ENCODE results near the gene WARS2.

WARS2 gene

DNA sequence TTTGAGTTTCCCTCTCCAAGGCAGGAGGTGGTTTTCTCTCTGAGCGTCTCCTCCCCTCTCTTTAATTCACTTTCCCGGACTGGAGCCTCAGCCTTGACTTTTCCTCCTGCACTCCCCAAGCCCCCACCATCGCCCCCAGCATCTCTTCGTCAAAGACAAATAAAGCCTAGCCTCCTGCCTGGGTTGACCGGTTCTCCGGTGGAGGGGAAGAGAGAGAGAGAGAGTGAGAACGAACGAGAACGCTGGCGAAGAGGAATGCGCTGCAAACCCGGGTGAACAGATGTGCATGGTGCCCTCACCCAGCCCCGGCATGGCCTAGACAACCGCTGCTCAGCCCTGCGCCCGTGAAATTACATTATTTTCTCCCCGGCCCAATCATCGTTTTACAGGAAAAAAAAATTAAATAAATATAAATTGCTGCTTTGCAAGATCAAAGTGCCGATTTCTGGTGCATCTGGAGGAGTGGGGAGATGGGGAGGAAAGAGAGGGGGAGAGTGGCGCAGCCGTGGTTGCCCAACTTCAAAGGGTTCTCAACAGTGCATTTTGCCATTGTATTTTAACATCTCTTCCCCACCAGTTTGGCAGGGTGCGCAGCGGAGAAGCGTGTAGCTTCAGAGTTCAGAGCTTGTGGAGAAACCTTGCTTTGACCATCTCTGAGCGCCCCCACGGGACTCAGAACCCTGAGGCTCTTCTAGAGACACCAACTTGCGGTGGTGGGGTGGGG, 140.9 kb downstream of the WARS2 start:
- no peak for TF ChIP-seq Cebpa-rat (IDR thresholded peaks at IDR 0.05)
- H3K4me1 ChIP-seq = peaks cover 26 to 53% (median 42%) of the 10 kb centered on the region in 10 experiments
- no peaks in the 10 kb centered on the region for H3K36me3 ChIP-seq
- H3K27me3 ChIP-seq = peaks cover 13 to 25% (median 19%) of the 10 kb centered on the region in 11 experiments; a peak in 20 of 22 replicates
- peak overlapping the region in 4 of 10 experiments; percentile 22 to 44 (median 32); a peak in 8 of 20 replicates for H3K4me3 ChIP-seq
- H3K9ac ChIP-seq = peak overlapping the region in 2 of 11 experiments; percentile 24 to 31; a peak in 3 of 22 replicates
- H3K27ac ChIP-seq = no peak overlapping the region
- H3K4me2 ChIP-seq = peak overlapping the region; percentile 63 to 88 (median 84)
- peaks cover 0 to 5% (median 0%) of the 10 kb centered on the region in 11 experiments; a peak in 3 of 22 replicates for H3K9me3 ChIP-seq (replicated peaks in 1 of 11)
- H4K20me1 ChIP-seq = no peaks in the 10 kb centered on the region

DNA sequence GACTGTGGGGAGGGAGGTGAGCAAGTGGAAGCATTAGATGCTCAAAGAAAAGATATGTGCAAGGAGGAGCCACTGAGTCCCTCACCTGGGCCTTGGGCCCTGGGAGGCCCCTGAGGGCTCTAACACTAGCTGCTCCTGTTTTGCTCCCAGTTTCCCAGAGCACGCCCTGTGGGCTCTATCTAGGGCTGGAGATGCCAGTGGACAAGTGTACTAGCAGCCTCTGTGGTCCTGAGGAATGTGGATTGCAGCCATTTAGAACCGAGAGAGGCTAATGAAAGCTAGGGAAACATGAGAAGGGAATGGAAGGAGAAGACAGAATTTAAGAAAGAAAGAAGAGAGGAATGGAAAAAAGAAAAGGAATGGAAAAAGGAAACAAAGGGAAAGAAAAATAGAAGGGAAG, 142.3 kb downstream of the WARS2 start:
- Histone ChIP-seq H3K9me3 (replicated peaks in 1 of 11) (peaks cover 2 to 11% (median 5%) of the 10 kb centered on the region in 11 experiments; a peak in 19 of 22 replicates), H3K27me3 (peaks cover 13 to 25% (median 19%) of the 10 kb centered on the region in 11 experiments; a peak in 20 of 22 replicates), H3K27ac (no peak overlapping the region), H3K4me2 (peak overlapping the region in 3 of 11 experiments; percentile 6 to 83 (median 73); a peak in 3 of 22 replicates), H4K20me1 (no peaks in the 10 kb centered on the region), H3K4me3 (no peak overlapping the region), H3K9ac (no peak overlapping the region), H3K4me1 (peaks cover 26 to 47% (median 42%) of the 10 kb centered on the region in 10 experiments), H3K36me3 (no peaks in the 10 kb centered on the region)
- no peak for TF ChIP-seq Cebpa-rat (IDR thresholded peaks at IDR 0.05)

DNA sequence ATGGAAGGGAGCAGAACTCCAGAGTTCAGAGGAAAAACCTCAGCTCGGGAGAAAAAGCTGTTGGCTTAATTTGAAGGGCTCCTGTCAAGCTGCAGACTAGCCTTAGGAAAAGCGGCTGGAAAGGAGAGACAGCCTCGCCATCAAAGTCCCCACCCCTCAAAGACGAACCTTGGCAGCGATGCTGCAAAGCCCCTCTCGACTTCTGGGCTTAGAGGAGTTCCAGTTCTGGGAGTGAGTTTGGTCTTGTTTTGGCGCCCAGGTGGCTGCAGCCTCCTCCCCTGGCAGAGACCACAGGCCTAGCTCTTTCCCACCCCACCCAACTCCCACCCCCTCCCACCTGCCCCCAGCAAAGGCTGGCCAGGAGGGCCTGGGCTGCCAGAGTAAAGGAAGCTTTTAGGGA, 143.2 kb downstream of the WARS2 start:
- H3K36me3 ChIP-seq = no peaks in the 10 kb centered on the region
- peaks cover 7 to 18% (median 15%) of the 10 kb centered on the region in 11 experiments; a peak in 19 of 22 replicates for H3K9me3 ChIP-seq (replicated peaks in 1 of 11)
- no peak overlapping the region for H3K27ac ChIP-seq
- no peak for TF ChIP-seq Cebpa-rat (IDR thresholded peaks at IDR 0.05)
- H3K9ac ChIP-seq = no peak overlapping the region
- H3K4me2 ChIP-seq = no peak overlapping the region
- peaks cover 13 to 25% (median 19%) of the 10 kb centered on the region in 11 experiments; a peak in 20 of 22 replicates for H3K27me3 ChIP-seq
- peaks cover 26 to 40% (median 33%) of the 10 kb centered on the region in 10 experiments for H3K4me1 ChIP-seq
- no peaks in the 10 kb centered on the region for H4K20me1 ChIP-seq
- no peak overlapping the region for H3K4me3 ChIP-seq

DNA sequence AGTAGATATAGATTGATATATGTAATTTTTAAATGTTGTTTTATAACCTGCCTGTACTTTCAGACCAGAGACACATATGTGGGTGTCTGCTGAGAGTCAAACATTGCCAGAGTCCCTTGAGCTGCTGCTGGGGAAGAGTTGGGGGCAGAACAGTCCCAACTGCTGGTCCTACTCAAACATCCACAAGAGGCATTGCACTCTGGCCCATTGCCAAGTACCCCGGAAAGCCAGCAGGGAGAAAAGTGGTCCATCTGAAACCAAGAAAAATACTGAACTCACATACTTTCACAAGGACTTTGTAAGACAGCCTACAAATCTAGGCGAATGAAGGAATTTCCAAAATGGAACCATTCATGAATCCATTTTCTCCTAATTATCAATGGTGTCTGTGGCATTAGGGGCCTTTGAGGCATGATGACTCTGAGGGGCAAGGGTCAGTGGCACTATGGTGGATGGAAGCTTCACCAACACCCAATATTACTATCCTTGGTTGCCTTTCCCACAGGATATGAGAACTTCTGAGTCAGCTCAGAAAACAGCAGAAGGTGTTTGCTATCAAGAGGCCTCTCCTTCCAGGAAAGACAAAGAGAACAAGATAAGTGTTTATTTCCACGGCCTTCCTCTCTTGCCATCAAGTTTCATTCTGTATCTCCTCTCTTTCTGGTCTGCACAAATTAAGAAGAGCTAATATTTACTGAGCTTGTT, 145.0 kb downstream of the WARS2 start:
- H3K36me3 ChIP-seq = no peaks in the 10 kb centered on the region
- H3K9me3 ChIP-seq (replicated peaks in 1 of 11) = peaks cover 7 to 21% (median 15%) of the 10 kb centered on the region in 11 experiments; a peak in 19 of 22 replicates
- H3K27ac ChIP-seq = no peak overlapping the region
- peaks cover 18 to 29% (median 24%) of the 10 kb centered on the region in 10 experiments for H3K4me1 ChIP-seq
- no peaks in the 10 kb centered on the region for H4K20me1 ChIP-seq
- H3K27me3 ChIP-seq = peaks cover 4 to 25% (median 15%) of the 10 kb centered on the region in 11 experiments; a peak in 20 of 22 replicates
- TF ChIP-seq Cebpa-rat (IDR thresholded peaks at IDR 0.05) = no peak
- H3K9ac ChIP-seq = no peak overlapping the region
- no peak overlapping the region for H3K4me2 ChIP-seq
- H3K4me3 ChIP-seq = no peak overlapping the region

DNA sequence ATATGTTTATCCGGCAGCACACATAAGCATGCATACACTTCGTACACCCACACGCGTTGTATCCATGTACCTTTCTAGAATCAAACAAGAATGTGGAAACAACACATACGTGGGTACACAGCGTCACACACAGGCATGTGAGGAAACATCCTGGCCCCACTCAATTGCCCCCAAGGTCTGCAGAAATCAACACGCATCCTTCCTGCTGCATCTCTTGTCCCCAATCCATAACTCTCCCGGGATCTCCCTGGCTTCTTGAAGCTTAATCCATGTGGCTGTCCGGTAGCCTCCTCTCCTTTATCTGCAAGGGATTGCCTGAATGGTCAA, 146.8 kb downstream of the WARS2 start:
- Histone ChIP-seq H3K4me1 (peaks cover 14 to 27% (median 20%) of the 10 kb centered on the region in 10 experiments), H4K20me1 (no peaks in the 10 kb centered on the region)

DNA sequence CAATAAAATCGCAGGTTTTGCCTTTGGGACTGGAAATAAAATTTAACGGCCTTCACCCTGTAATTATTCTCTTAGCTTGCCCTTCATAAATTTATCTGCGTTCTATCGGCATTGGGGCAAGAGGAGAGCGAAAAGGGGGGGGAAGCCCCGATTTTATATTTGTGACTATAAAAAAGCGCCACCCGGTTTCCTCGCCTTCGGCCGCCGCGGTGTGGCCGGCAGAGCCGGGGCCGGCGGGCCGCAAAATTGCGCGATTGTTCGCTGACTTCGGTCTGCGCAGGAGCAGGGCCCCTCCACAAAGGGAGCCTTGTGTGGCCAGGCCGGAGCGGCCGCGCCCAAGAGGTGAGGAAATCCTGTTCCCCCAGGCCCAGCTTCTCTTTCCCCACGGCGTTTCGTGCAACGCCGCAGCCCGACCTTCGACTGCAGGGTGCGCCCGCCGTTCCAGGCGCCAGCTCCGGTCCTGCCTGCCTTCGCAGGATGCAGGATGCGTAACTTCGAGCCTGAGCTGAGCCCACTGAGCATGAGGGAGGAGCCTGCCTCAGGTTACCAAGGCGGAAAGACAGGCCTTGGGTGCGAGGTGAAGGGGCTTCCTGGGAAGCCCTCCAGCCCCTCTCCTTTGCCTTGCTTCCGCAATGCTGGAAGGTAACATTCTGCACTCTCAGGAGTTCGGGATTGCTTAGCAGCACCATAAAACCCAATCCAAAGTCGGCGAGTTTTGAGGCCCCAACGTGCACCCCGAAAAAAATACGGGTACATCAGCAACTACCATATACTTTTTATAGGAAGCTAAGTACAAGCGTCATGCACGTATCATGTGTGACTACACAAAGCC, 147.4 kb downstream of the WARS2 start:
- no peak overlapping the region for H3K9ac ChIP-seq
- no peaks in the 10 kb centered on the region for H3K36me3 ChIP-seq
- H3K4me1 ChIP-seq = peaks cover 14 to 22% (median 19%) of the 10 kb centered on the region in 10 experiments
- no peak for TF ChIP-seq Cebpa-rat (IDR thresholded peaks at IDR 0.05)
- no peaks in the 10 kb centered on the region for H4K20me1 ChIP-seq
- peaks cover 14 to 33% (median 26%) of the 10 kb centered on the region in 11 experiments for H3K9me3 ChIP-seq (replicated peaks in 1 of 11)
- H3K4me3 ChIP-seq = no peak overlapping the region
- no peak overlapping the region for H3K27ac ChIP-seq
- H3K4me2 ChIP-seq = no peak overlapping the region
- H3K27me3 ChIP-seq = peaks cover 0 to 18% (median 5%) of the 10 kb centered on the region in 11 experiments; a peak in 7 of 22 replicates

More for the DNA sequence above, 146.8 kb downstream of the WARS2 start:
- Histone ChIP-seq H3K27me3 (peaks cover 0 to 18% (median 5%) of the 10 kb centered on the region in 11 experiments; a peak in 8 of 22 replicates), H3K36me3 (no peaks in the 10 kb centered on the region), H3K4me3 (no peak overlapping the region), H3K4me2 (no peak overlapping the region), H3K27ac (no peak overlapping the region), H3K9me3 (replicated peaks in 1 of 11) (peaks cover 9 to 27% (median 20%) of the 10 kb centered on the region in 11 experiments), H3K9ac (no peak overlapping the region)
- TF ChIP-seq Cebpa-rat (IDR thresholded peaks at IDR 0.05) = no peak

DNA sequence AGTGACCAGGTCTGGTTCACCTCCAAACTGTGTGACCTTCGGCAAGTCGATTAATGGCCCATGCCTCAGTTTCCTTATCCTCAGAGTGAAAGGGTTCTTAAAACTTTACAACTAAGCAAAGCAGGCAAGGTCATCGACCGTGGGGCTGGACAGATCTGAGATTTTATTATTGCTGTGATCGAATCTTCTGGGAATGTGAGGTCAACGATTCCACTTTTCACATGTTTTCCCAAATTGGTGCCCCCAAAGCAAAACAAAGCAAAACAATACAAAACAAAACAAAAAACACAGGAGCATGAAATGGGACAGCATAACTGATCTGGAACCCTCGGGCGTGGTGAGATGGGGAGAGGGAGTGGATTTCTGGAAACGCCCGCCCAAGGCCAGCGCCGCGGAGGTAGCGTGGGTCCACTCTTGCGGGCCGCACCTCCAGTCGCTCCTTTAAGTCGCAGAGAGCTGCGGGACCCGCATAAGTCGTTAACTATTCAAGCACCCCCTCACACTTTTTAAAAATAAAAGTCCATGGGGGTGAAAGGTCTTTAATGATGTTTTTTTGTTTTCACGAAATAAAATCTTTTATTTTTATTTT, 148.1 kb downstream of the WARS2 start:
- Histone ChIP-seq H3K9me3 (replicated peaks in 1 of 11) (peaks cover 21 to 41% (median 34%) of the 10 kb centered on the region in 11 experiments), H3K4me2 (no peak overlapping the region), H3K4me1 (peaks cover 14 to 22% (median 19%) of the 10 kb centered on the region in 10 experiments), H4K20me1 (no peaks in the 10 kb centered on the region), H3K4me3 (no peak overlapping the region), H3K9ac (no peak overlapping the region), H3K27ac (no peak overlapping the region), H3K36me3 (no peaks in the 10 kb centered on the region), H3K27me3 (peaks cover 0 to 18% (median 5%) of the 10 kb centered on the region in 11 experiments; a peak in 6 of 22 replicates)
- no peak for TF ChIP-seq Cebpa-rat (IDR thresholded peaks at IDR 0.05)

DNA sequence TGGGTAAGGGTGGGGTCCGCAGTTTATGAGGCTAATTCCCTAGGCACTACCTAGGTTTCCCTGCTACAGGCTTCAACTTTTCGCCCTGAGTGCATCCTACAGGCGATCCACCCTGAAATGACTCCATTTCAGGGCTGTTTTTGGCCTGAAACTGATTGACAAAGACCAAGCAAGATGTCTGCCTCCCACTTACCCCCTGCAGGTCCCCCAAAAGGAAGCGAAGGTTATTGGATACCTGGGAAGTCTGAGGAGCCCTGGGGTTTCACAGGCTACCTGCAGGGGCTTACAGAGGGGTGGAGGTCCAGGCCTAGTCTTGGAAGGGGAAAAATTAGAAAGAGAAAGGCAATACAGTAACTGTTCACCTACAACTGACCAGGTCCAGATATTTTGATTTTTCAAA, 149.0 kb downstream of the WARS2 start:
- no peak overlapping the region for H3K4me3 ChIP-seq
- no peak overlapping the region for H3K9ac ChIP-seq
- peaks cover 14 to 22% (median 19%) of the 10 kb centered on the region in 10 experiments for H3K4me1 ChIP-seq
- H3K4me2 ChIP-seq = peak overlapping the region in 2 of 11 experiments; percentile 88 to 89; a peak in 3 of 22 replicates
- no peaks in the 10 kb centered on the region for H4K20me1 ChIP-seq
- no peaks in the 10 kb centered on the region for H3K36me3 ChIP-seq
- peaks cover 30 to 49% (median 42%) of the 10 kb centered on the region in 11 experiments for H3K9me3 ChIP-seq (replicated peaks in 1 of 11)
- no peak for TF ChIP-seq Cebpa-rat (IDR thresholded peaks at IDR 0.05)
- H3K27me3 ChIP-seq = peaks cover 0 to 18% (median 6%) of the 10 kb centered on the region in 11 experiments; a peak in 6 of 22 replicates
- H3K27ac ChIP-seq = no peak overlapping the region

Measured in BLaER1 treated with 17β-estradiol and CSF1 and Interleukin-3, amounts not matched to agents 10 nM and 100 nM (cell line).